HG02588 (cell line): ENCODE data around the gene ARHGAP1.
"Not testable (repeated sequence)": the region's sequence is repeated elsewhere in the genome, so short reads cannot be mapped to it uniquely, and the experiment has no call there.

Experiments
- ATAC-seq: cut with Tn5 transposase; IDR thresholded peaks from one replicate; pipeline ENCODE4 v1.9.1; 2021; ENCODE audit warnings: mild to moderate bottlenecking, moderate library complexity; ENCODE audit not compliant: unreplicated experiment

The ARHGAP1 gene

GRCh38 chr11:46675288-46675851 is 25.0 kb downstream of the ARHGAP1 start:
- no peak for ATAC-seq

GRCh38 chr11:46674463-46675287 is 25.7 kb downstream of the ARHGAP1 start:
- ATAC-seq = no peak

- ATAC-seq = no peak
These were observed 26.5 kb downstream of the ARHGAP1 start for GRCh38 chr11:46673713-46674462.

GRCh38 chr11:46672381-46672839 is 28.0 kb downstream of the ARHGAP1 start:
- ATAC-seq = no peak

GRCh38 chr11:46671958-46672315 is 28.5 kb downstream of the ARHGAP1 start:
- ATAC-seq = no peak

- not testable (repeated sequence) for ATAC-seq
These were observed 29.9 kb downstream of the ARHGAP1 start for GRCh38 chr11:46670521-46670920.

GRCh38 chr11:46669711-46670139 is 30.7 kb downstream of the ARHGAP1 start:
- ATAC-seq = no peak

- ATAC-seq = no peak
These were observed 31.8 kb downstream of the ARHGAP1 start for GRCh38 chr11:46668480-46669085.

- ATAC-seq = no peak
These were observed 33.4 kb downstream of the ARHGAP1 start for GRCh38 chr11:46667043-46667481.

- no peak for ATAC-seq
These were observed 33.9 kb downstream of the ARHGAP1 start for GRCh38 chr11:46666516-46666915.

GRCh38 chr11:46665356-46665755 is 35.1 kb downstream of the ARHGAP1 start:
- no peak for ATAC-seq

- no peak for ATAC-seq
These were observed 35.8 kb downstream of the ARHGAP1 start for GRCh38 chr11:46664612-46665011.

- ATAC-seq = no peak
These were observed 37.0 kb downstream of the ARHGAP1 start for GRCh38 chr11:46663277-46663940.

GRCh38 chr11:46662366-46662765 is 38.1 kb downstream of the ARHGAP1 start:
- ATAC-seq = no peak

GRCh38 chr11:46661836-46662235 is 38.6 kb downstream of the ARHGAP1 start:
- no peak for ATAC-seq

GRCh38 chr11:46659908-46660307 is 40.5 kb downstream of the ARHGAP1 start:
- no peak for ATAC-seq

GRCh38 chr11:46658259-46658658 is 42.2 kb downstream of the ARHGAP1 start:
- ATAC-seq = no peak

GRCh38 chr11:46657186-46657585 is 43.2 kb downstream of the ARHGAP1 start:
- no peak for ATAC-seq

GRCh38 chr11:46655631-46656030 is 44.8 kb downstream of the ARHGAP1 start:
- no peak for ATAC-seq

- no peak for ATAC-seq
These were observed 51.2 kb downstream of the ARHGAP1 start for GRCh38 chr11:46649180-46649738.
